ENCODE results near the gene RPL36.
A peak's percentile ranks its signal among the peaks of the same experiment; 100 is the strongest.

Gene RPL36

GRCh38 chr19:5681391-5682106, 8.5 kb upstream of the RPL36 start:
- DNase-seq (ENCODE audit: low read depth, low spot score), result no peak
- in situ Hi-C loops (cut with HindIII; ENCODE audit: low sequenced_read_pairs), result no loop called here
- TF ChIP-seq CTCF (IDR thresholded peaks at IDR 0.05; ENCODE audit: low read depth, low read length), result no peak
- peak overlapping the region; percentile 77 for H3K4me3 ChIP-seq (ENCODE audit: low read depth, low read length)

GRCh38 chr19:5682107-5682482, 8.0 kb upstream of the RPL36 start:
- no peak overlapping the region for H3K4me3 ChIP-seq (ENCODE audit: low read depth, low read length)
- TF ChIP-seq CTCF (IDR thresholded peaks at IDR 0.05; ENCODE audit: low read depth, low read length), result no peak
- no peak for DNase-seq (ENCODE audit: low read depth, low spot score)
- in situ Hi-C loops (cut with HindIII; ENCODE audit: low sequenced_read_pairs), result no loop called here

GRCh38 chr19:5683177-5683886, 6.8 kb upstream of the RPL36 start:
- H3K4me3 ChIP-seq (ENCODE audit: low read depth, low read length), result no peak overlapping the region
- in situ Hi-C loops (cut with HindIII; ENCODE audit: low sequenced_read_pairs), result no loop called here
- no peak for DNase-seq (ENCODE audit: low read depth, low spot score)
- TF ChIP-seq CTCF (IDR thresholded peaks at IDR 0.05; ENCODE audit: low read depth, low read length), result no peak

- in situ Hi-C loops (cut with HindIII; ENCODE audit: low sequenced_read_pairs), result no loop called here
- no peak for DNase-seq (ENCODE audit: low read depth, low spot score)
- no peak overlapping the region for H3K4me3 ChIP-seq (ENCODE audit: low read depth, low read length)
- no peak for TF ChIP-seq CTCF (IDR thresholded peaks at IDR 0.05; ENCODE audit: low read depth, low read length)
Observed at GRCh38 chr19:5684694-5685430, 5.2 kb upstream of the RPL36 start.

- DNase-seq (ENCODE audit: low read depth, low spot score), result no peak
- TF ChIP-seq CTCF (IDR thresholded peaks at IDR 0.05; ENCODE audit: low read depth, low read length), result no peak
- in situ Hi-C loops (cut with HindIII; ENCODE audit: low sequenced_read_pairs), result no loop called here
- peak overlapping the region; percentile 41 for H3K4me3 ChIP-seq (ENCODE audit: low read depth, low read length)
Observed at GRCh38 chr19:5686326-5686646, 3.8 kb upstream of the RPL36 start.

- peak overlapping the region; percentile 41 for H3K4me3 ChIP-seq (ENCODE audit: low read depth, low read length)
- TF ChIP-seq CTCF (IDR thresholded peaks at IDR 0.05; ENCODE audit: low read depth, low read length), result peak; percentile 85
- in situ Hi-C loops (cut with HindIII; ENCODE audit: low sequenced_read_pairs), result no loop called here
- DNase-seq (ENCODE audit: low read depth, low spot score), result peak; percentile 91
Observed at GRCh38 chr19:5686647-5687359, 3.3 kb upstream of the RPL36 start.
